ENCODE data around the gene DNASE1L3.

DNASE1L3 gene

GRCh38 chr3:58200121-58200709 lies 10.6 kb downstream of the DNASE1L3 start:
- DNase-seq: no peak

GRCh38 chr3:58198804-58199203 lies 12.0 kb downstream of the DNASE1L3 start:
- DNase-seq: no peak

DNA sequence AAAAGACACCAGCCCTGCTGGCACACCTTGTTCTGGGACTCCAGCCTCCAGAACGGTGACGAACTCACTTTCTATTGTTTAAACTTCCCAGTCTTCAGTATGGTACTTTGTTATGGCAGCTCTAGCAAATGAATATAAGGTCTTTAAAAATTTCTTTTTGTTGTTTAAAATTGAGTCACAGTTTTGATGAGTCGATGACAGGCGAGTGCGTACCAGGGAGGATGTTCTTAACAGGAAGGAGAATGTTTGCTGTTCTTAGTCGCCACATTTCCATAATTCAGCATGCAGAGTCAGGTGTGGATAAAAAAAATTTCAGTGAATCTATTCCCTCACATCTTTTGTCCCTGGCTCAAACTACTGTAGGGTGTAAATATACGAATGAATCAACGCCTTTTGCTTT lies 12.4 kb downstream of the DNASE1L3 start:
- no peak for DNase-seq

DNA sequence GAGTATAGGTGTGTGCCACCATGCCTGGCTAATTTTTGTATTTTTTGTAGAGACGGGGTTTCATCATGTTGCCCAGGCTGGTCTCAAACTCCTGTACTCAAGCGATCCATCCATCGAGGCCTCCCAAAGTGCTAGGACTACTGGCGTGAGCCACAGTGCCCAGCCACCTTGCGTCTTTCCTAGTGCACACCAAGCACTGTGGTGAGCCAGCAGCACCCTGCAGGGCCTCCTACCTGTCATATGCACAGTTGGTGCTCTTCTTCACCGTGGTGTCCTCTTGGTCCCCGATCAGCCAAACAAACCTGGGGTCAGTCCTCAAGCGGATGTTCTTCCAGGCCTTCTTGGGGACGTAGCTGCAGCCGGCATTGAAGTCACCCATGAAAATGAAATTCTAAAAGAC lies 13.2 kb downstream of the DNASE1L3 start:
- DNase-seq: no peak

DNA sequence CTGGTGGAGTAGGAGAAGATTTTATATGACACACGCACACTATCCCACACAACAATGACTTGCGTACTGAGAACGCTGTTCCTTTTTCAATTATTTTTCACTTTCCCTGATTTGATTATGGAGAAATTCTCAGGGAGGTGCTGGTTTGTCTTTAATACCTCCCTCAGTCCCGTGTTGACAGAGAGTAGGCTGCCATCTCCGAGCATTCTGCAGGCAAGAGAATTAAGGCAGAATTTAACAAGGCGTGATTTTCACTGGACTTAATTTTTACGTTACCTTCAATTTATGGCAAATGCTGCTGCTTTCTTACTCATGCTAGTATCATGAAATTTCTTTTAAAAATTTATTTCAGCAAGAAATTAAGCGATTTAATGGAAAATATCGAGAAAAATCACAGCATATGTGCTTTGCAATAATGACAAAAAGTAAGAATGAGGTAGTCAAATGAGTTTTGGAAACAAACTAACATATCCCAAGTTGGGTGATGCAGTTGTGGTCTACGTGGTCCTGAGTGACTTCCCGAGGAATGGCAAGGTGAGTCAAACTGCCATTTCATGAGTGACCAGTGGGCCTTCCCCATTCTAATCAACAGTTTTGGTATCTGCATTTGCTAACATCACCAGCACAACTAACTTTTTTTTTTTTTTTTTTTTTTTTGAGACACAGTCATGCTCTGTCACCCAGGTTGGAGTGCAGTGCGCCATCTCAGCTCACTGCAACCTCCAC lies 16.9 kb downstream of the DNASE1L3 start:
- DNase-seq: no peak

DNA sequence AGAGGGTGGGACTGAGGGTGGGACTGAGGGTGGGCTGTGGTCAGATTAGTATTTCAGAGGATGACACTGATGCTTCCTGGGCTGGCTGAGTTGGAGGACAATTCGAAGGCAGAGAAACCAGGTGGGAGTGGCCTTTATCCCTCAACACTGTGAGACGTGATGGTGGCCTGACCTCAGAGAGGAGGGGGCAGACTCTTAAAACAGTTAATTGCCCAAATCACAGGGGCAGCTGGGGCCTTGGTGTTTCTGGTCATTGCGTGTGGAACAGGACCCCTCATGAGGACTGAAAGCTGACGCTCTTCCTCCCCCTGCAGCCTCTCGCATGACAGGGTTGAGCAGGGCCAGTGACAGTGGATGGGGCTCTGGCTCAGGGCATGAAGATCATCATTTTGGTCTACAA lies 18.7 kb downstream of the DNASE1L3 start:
- DNase-seq: no peak

DNA sequence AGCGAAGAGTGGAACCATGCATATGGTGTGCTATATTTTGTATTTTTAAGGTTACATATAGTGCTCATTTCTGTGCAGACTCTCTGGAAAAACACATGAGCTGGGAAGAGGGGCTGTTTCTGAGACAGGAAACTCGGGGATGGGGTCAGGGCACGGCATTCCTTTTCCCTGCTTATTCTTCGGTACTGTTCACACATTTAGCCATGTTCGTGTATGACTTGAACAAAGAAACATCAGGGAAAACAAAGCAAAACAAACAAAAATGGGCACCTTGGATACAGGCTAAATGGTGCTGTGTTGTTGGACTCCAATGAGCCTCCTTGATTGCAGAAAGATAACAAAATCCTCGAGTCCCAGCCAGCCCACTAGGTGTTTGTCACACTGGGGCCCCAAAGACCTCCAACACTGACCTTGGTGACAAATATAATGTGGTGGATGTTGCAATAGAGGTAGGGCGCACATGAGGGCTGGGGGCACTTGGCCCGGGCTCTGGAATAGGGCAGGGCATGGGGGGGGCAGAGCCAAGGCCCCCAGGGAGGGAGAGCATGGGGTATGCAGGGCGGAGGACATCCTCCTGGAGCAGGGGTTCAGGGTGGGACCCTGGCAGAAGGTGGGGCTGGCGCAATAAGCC lies 19.3 kb downstream of the DNASE1L3 start:
- DNase-seq: no peak

- DNase-seq: no peak
Measured at GRCh38 chr3:58190882-58191281, 19.9 kb downstream of the DNASE1L3 start.

DNA sequence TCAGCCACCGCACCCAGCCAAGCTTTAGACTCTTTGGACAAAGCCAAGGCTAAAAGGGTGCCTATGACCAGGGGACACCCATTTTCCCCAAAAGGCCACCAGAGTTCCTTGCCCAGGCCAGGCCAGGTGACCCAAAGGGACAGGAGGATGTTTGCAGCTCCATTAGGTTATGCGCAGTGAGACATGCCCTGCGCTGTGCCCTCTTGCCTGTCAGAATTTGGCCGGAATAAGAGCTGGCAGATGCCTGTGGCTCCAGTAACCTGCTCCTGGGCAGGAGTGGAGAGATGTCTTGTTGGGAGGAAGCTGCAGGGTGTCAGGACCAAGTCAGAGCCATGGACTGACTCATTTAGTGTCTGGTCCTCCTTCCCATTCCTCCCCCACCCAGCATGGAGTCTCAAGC lies 20.5 kb downstream of the DNASE1L3 start:
- no peak for DNase-seq

GRCh38 chr3:58189691-58190090 lies 21.1 kb downstream of the DNASE1L3 start:
- no peak for DNase-seq

GRCh38 chr3:58188921-58189451 lies 21.8 kb downstream of the DNASE1L3 start:
- DNase-seq: peak; percentile 18

DNA sequence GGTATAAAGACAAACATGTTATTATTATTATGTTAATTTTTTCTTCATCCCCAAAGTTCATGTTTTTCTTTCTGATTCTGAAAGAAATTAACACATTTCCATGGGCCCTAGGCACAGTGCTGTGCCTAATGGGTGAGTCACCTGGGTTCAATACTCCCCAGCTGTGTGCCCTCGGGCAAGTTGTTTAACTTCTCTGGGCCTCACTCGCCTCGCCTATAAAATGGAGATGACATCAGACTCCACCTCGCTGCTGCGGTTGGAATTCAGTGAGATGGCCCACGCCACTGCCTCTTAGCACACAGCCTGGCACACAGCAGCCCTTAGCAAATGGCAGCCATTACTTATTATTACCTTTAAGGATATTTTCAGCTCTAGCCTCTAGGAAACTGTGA lies 22.6 kb downstream of the DNASE1L3 start:
- DNase-seq: no peak

DNA sequence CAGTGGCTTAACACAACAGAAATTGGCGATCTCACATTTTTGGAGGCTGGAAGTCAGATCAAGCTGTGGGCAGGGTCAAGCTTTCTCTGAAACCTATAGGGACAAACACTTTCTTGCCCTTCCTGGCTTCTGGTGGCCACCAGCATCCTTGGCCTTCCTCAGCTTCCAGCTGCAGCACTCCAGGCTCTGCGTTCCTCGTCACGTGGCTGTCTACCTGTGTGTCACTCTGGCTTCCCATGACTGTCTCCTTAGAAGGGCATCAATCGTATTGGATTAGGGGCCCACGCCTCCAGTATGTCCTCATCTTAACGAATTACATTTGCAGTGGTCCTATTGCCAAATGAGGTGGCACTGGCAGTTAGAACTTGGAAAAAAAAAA lies 25.8 kb downstream of the DNASE1L3 start:
- no peak for DNase-seq

GRCh38 chr3:58184309-58184981 lies 26.3 kb downstream of the DNASE1L3 start:
- no peak for DNase-seq

GRCh38 chr3:58183891-58184290 lies 26.9 kb downstream of the DNASE1L3 start:
- no peak for DNase-seq

- no peak for DNase-seq
Measured at GRCh38 chr3:58183221-58183620, 27.6 kb downstream of the DNASE1L3 start.

DNA sequence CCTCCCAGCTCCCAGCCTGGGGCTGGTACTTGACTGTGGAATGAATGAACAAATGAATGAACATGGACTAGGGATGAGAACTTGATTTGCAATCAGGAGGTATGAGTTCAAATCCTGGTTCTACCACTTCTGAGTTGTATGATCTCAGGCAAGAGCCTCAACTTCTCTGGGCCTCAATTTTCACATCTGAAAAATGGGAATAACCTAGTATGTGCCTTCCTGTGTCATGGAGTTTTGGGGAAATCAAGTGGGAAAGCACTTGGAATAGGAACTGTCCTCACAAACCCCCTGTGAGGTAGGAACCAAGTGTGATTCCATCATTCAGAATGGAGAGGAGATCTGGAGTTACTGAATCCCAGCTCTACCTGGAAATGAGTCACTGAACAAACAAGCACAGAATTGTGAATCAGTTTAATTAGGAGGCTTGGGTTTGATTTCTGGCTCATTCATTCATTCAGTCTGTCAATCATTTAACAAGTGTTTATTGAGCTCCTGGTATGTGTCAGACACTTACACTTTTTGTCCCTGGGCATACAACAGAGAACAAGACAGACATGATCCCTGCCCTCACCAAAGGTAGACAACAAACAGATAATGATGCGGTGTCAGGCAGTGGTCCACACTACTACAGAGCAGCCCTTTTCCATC lies 29.7 kb downstream of the DNASE1L3 start:
- DNase-seq: no peak

DNA sequence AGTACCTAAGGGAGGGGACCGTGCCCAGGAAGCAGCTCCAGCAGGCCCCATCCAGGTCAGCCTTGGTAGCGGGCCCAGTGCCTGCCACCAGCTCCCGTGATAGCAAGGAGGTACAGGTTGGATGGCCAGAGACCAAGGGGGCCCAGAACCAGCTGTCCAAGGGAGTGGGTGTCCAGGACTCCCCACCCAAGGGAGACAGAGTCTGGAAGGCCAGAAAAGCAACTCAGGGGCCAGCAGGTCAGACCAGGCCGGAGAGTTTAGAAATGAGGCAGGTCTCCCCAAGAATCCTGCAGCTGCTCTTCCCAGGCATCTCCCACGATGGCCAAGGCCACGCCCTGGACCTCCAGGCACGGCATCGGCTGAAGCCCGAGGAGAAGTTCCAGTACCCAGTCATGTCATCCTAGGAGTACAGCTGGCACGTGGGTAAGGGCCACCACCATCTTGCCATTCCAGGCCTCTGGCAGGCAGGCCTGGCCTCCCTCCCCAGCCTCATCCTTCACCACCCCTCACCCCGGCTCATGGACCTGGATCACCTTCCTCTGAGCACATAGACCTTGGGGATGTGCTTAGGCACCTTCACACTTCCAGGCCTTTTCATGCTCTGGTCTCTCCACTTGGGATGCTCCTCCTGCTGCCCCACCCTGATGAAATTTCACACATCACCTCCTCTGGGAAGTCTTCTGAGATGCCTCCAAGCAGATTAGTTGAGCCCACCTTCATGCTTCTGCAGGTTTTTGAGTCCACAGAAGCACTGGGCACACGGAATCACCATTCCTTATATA lies 30.5 kb downstream of the DNASE1L3 start:
- DNase-seq: no peak

- DNase-seq: no peak
Measured at GRCh38 chr3:58179235-58180098, 31.3 kb downstream of the DNASE1L3 start.

DNA sequence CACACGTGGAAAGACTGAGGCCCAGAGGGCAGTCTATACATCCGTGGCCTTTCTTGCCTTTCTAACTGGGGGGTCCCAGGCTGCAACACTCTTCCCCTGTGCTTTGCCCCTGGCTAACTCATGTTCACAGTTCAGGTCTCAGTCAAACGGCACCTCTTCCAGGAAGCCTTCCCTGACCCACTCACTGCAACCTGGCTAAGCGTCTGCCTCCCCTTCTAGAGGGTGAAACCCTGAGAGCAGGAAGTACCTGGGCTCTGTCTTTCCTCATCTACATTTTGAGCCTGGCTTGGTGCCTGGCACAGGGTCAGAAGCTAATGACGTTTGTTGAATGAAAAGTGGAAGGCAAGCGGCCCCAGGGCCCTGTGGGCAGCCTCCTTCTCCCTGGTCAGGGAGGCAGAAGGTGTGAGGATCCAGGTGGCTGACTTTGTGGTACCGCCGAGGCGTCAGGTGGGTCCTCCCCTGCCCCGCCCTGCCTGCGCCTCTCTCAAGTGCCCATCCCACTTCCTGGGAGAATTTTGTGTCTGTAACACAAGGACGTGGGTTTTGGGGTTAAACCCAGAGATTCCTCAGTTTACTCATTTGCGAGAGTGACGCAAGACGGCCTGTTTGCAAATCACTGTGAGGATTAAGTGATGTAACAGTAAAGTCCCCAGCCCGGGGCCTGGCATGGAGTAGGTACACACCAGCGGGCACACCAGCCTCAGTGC lies 32.1 kb downstream of the DNASE1L3 start:
- no peak for DNase-seq
